Ovary (tissue), 9 donors: Measurements from ENCODE around the gene TYW1B. TPM values are rescaled to one million over a fixed set of nuclear protein-coding genes. Genes with fewer than 3 reads are reported as not detected.
"Not testable (repeated sequence)": the region's sequence is repeated elsewhere in the genome, so short reads cannot be mapped to it uniquely, and the experiment has no call there.

Experiments
- DNase-seq, 5 donors: peaks; one replicate each; pipeline ENCODE4 v3.0.0-alpha.2; 2019 to 2020
- H3K27ac ChIP-seq, 2 donors: fragments of 200-600 bp; one replicate each; pipeline versions ENCODE4 v1.5.1 to v1.8.0; 2019 to 2022
- H3K27me3 ChIP-seq: fragments of 200-600 bp; one replicate; pipeline ENCODE4 v1.8.0; 2022
- H3K36me3 ChIP-seq: fragments of 200-600 bp; sonication (generic); one replicate; pipeline ENCODE4 v1.5.1; 2019
- H3K4me1 ChIP-seq: one replicate; pipeline ENCODE4 v1.8.1; 2013; ENCODE audit warnings: mild to moderate bottlenecking, moderate library complexity; ENCODE audit not compliant: insufficient read depth
- H3K4me3 ChIP-seq: fragments of 200-600 bp; sonication (generic); one replicate; pipeline ENCODE4 v1.5.1; 2017
- H3K9me3 ChIP-seq, 2 donors: fragments of 200-600 bp in 1 of 2; sonication (generic) in 1 of 2; one replicate each; pipeline versions ENCODE4 v1.5.1 to v1.8.1; 2013 to 2019; ENCODE audit warnings: mild to moderate bottlenecking in 1 of 2, moderate library complexity in 1 of 2
- CTCF ChIP-seq, 3 donors: fragments of 450-650 bp in 2 of 3; fragments of 200-600 bp in 1 of 3; IDR thresholded peaks; one replicate each; pipeline versions ENCODE4 v1.5.1 to v1.8.0; 2016 to 2022; ENCODE audit warnings: antibody characterized with exemption in 3 of 3, mild to moderate bottlenecking in 1 of 3
- EP300 ChIP-seq: sonication (generic); formaldehyde crosslinking; IDR thresholded peaks from one replicate; pipeline ENCODE4 v1.6.1; 2017; ENCODE audit warnings: antibody characterized with exemption
- POLR2A ChIP-seq: fragments of 450-650 bp; IDR thresholded peaks from one replicate; pipeline ENCODE4 v1.6.1; 2017; ENCODE audit warnings: antibody characterized with exemption, mild to moderate bottlenecking, moderate library complexity
- WGBS, 3 donors: extraction: QIAGEN DNeasy Blood & Tissue Kit in 1 of 3; methylation state at CpG; one replicate each; pipeline versions ENCODE4 v1.1.5 to v1.1.7; 2013 to 2017; 5-methylcytosine and 5-hydroxymethylcytosine counted together
- intact Hi-C, 4 donors: fragments of 100-400 bp; cut with DNase I; formaldehyde crosslinking; loops; one replicate each; pipeline versions ENCODE4 v1.11.0 to v1.15.1; 2022 to 2023
- polyA plus RNA-seq, 2 donors: library from polyadenylated mRNA; stranded (reverse); fragments of 200-250 nt in 1 of 2; fragments of 350-450 nt in 1 of 2; fragmentation: Illumina TruSeq in 1 of 2; extraction: RNeasy Lipid Tissue Mini Kit (QIAGEN cat#74804) in 1 of 2; gene quantifications; one replicate each; pipeline ENCODE4 v1.2.3, GENCODE V29; 2013 to 2014
- total RNA-seq, 7 donors: library from RNA; depleted of rRNA in 2 of 7; stranded (reverse); fragments of >200 nt in 2 of 7; fragmentation: NEBNext Ultra II Directional in 3 of 7; extraction: Animal tissue kit (Norgen Biotek cat#: 25700) in 3 of 7; gene quantifications; one replicate each; pipeline versions ENCODE4 v1.1.0 to v1.2.4, GENCODE V29; 2016 to 2023
- donor health status: DM: no; HTN: no; CAD: no; lungs with moderate emphysema.
- donor health status: DM: no; HTN: no; CAD: no.
- donor health status: Bipolar disorder and iron deficiency.
- donor health status: DM: yes; HTN: yes; CAD: no.
- donor health status: DM: no; HTN: no; CAD: no.
- donor health status: DM: yes; HTN: yes; CAD: no.

Gene TYW1B
- total and polyA plus RNA-seq, 9 donors = 2.5 to 7.6 (median 3.0) TPM

GRCh38 chr7:72690177-72690576, 137.8 kb downstream of the TYW1B start:
- H3K4me1 ChIP-seq, H3K4me3 ChIP-seq, H3K36me3 ChIP-seq, H3K9me3 ChIP-seq, DNase-seq, H3K27me3 ChIP-seq, H3K27ac ChIP-seq, intact Hi-C loops: not testable (repeated sequence)
- 23 to 40% (median 37%) methylated on average over 2 of the region's 2 CpGs for WGBS, 3 donors

- H3K27me3 ChIP-seq, H3K4me3 ChIP-seq, H3K36me3 ChIP-seq, intact Hi-C loops, H3K9me3 ChIP-seq, H3K4me1 ChIP-seq, DNase-seq, H3K27ac ChIP-seq: not testable (repeated sequence)
- 78 to 88% (median 78%) methylated on average over 1 of the region's 1 CpG for WGBS, 3 donors
Measured at GRCh38 chr7:72689344-72689743, 138.7 kb downstream of the TYW1B start.

GRCh38 chr7:72681211-72681610, 146.8 kb downstream of the TYW1B start:
- H3K36me3 ChIP-seq, H3K4me1 ChIP-seq, H3K27me3 ChIP-seq, H3K4me3 ChIP-seq, H3K27ac ChIP-seq, intact Hi-C loops, H3K9me3 ChIP-seq, DNase-seq: not testable (repeated sequence)
- 79 to 94% (median 79%) methylated on average over 4 of the region's 4 CpGs for WGBS, 3 donors

- H3K27me3 ChIP-seq, DNase-seq, intact Hi-C loops, H3K9me3 ChIP-seq, H3K27ac ChIP-seq, H3K4me3 ChIP-seq, H3K36me3 ChIP-seq, H3K4me1 ChIP-seq: not testable (repeated sequence)
- 94 to 97% (median 96%) methylated on average over 6 of the region's 6 CpGs for WGBS, 3 donors
Measured at GRCh38 chr7:72676880-72677279, 151.1 kb downstream of the TYW1B start.

- H3K27me3 ChIP-seq, H3K4me3 ChIP-seq, H3K4me1 ChIP-seq, H3K27ac ChIP-seq, H3K36me3 ChIP-seq, DNase-seq, H3K9me3 ChIP-seq, intact Hi-C loops: not testable (repeated sequence)
- 24 to 46% (median 28%) methylated on average over 5 of the region's 5 CpGs for WGBS, 3 donors
Measured at GRCh38 chr7:72676086-72676690, 151.8 kb downstream of the TYW1B start.

- H3K36me3 ChIP-seq, DNase-seq, H3K27ac ChIP-seq, intact Hi-C loops, H3K4me3 ChIP-seq, H3K27me3 ChIP-seq, H3K4me1 ChIP-seq, H3K9me3 ChIP-seq: not testable (repeated sequence)
- 57 to 80% (median 70%) methylated on average over 2 of the region's 2 CpGs for WGBS, 3 donors
Measured at GRCh38 chr7:72675686-72676085, 152.3 kb downstream of the TYW1B start.

- WGBS, 3 donors = 91 to 97% (median 92%) methylated on average over 3 of the region's 3 CpGs
- no peaks in the 10 kb centered on the region for H3K4me1 ChIP-seq
- no peak overlapping the region for H3K27ac ChIP-seq
- no peak overlapping the region for H3K4me3 ChIP-seq
- H3K9me3 ChIP-seq = no peaks in the 10 kb centered on the region
- intact Hi-C loops = no loop called here
- DNase-seq = no peak
- TF ChIP-seq EP300 (no peak), POLR2A (no peak), CTCF (IDR thresholded peaks at IDR 0.05) (no peak)
- H3K27me3 ChIP-seq = no peaks in the 10 kb centered on the region
- H3K36me3 ChIP-seq = no peaks in the 10 kb centered on the region
Measured at GRCh38 chr7:72674394-72674793, 153.6 kb downstream of the TYW1B start.

GRCh38 chr7:72670850-72671249, 157.2 kb downstream of the TYW1B start:
- intact Hi-C loops = not testable (repeated sequence)

GRCh38 chr7:72668435-72668834, 159.6 kb downstream of the TYW1B start:
- H3K36me3 ChIP-seq, H3K4me3 ChIP-seq, H3K4me1 ChIP-seq, DNase-seq, H3K27me3 ChIP-seq, H3K9me3 ChIP-seq, intact Hi-C loops, H3K27ac ChIP-seq: not testable (repeated sequence)
- 12 to 19% (median 19%) methylated on average over 7 of the region's 7 CpGs for WGBS, 3 donors

More at GRCh38 chr7:72670850-72671249, 157.2 kb downstream of the TYW1B start:
- H3K36me3 ChIP-seq, H3K27me3 ChIP-seq, H3K27ac ChIP-seq, H3K4me1 ChIP-seq, H3K9me3 ChIP-seq, DNase-seq, H3K4me3 ChIP-seq: not testable (repeated sequence)
- WGBS, 3 donors = 91 to 92% (median 92%) methylated on average over 3 of the region's 3 CpGs

- H3K4me1 ChIP-seq, H3K27me3 ChIP-seq, H3K36me3 ChIP-seq, H3K9me3 ChIP-seq, H3K27ac ChIP-seq, DNase-seq, H3K4me3 ChIP-seq, intact Hi-C loops: not testable (repeated sequence)
- 40 to 54% (median 51%) methylated on average over 3 of the region's 3 CpGs for WGBS, 3 donors
Measured at GRCh38 chr7:72667049-72667448, 161.0 kb downstream of the TYW1B start.

- H3K36me3 ChIP-seq, H3K27me3 ChIP-seq, H3K9me3 ChIP-seq, H3K4me3 ChIP-seq, H3K27ac ChIP-seq, H3K4me1 ChIP-seq, intact Hi-C loops, DNase-seq: not testable (repeated sequence)
- WGBS, 3 donors = 84 to 90% (median 89%) methylated on average over 4 of the region's 4 CpGs
Measured at GRCh38 chr7:72648574-72648973, 179.4 kb downstream of the TYW1B start.
